HepG2 (cell line): ENCODE measurements around the gene IL3RA. TPM values are rescaled to one million over a fixed set of nuclear protein-coding genes. Genes with fewer than 3 reads are reported as not detected.

ENCODE experiments used
- ATAC-seq: fragments of 200-7000 bp; cut with Tn5 transposase; 3 replicates; pipeline ENCODE4 v1.9.1; 2020; ENCODE audit warnings: mild to moderate bottlenecking, moderate library complexity
- BruUV-seq: library from RNA; stranded (reverse); fragments of 400-500 nt; replicated peaks from 2 replicates; lab custom pipeline; 2021; lab: Mats Ljungman, UMichigan
- CTCF ChIA-PET: fragments of 300-600 bp; formaldehyde crosslinking; extraction: SDS; loops from one replicate; lab custom pipeline; 2021; ENCODE audit warnings: low total read pairs, inconsistent platforms, low intra/inter-chr PET ratio; lab: Yijun Ruan, JAX
- POLR2A ChIA-PET: fragments of 350-600 bp; sonication (Branson Sonifier 250); formaldehyde crosslinking; loops from one replicate; lab custom pipeline; 2020; ENCODE audit warnings: antibody characterized with exemption, inconsistent platforms; lab: Yijun Ruan, JAX
- DNase-seq: peaks from one replicate; pipeline ENCODE4 v3.0.0-alpha.2; 2015; ENCODE audit warnings: low spot score
- FAIRE-seq: peaks from 3 replicates; lab custom pipeline; 2011; peaks lifted over from hg19 to GRCh38; lab: Jason Lieb, UNC
- H2AFZ ChIP-seq: one replicate; pipeline ENCODE4 v1.6.1; 2011; ENCODE audit warnings: low read length, inconsistent platforms
- H3K27ac ChIP-seq: fragments of 300-600 bp; 3 replicates; pipeline ENCODE4 v1.8.0; 2011; ENCODE audit warnings: mixed run types, mild to moderate bottlenecking, mixed read lengths, low read length, inconsistent platforms; ENCODE audit not compliant: insufficient read depth; ENCODE audit errors: extremely low read length
- H3K27me3 ChIP-seq, 2 experiments: fragments of 200-600 bp in 1 of 2; 2 replicates in 1 of 2; 3 replicates in 1 of 2; pipeline versions ENCODE4 v1.6.0 to v1.8.0; 2011; ENCODE audit warnings: low read length in 2 of 2, mild to moderate bottlenecking in 2 of 2, moderate library complexity in 2 of 2, inconsistent platforms in 1 of 2; ENCODE audit not compliant: insufficient read depth in 2 of 2, control insufficient read depth in 1 of 2
- H3K36me3 ChIP-seq, 2 experiments: fragments of 200-600 bp in 1 of 2; replicated peaks in 1 of 2; 2 replicates in 1 of 2; 3 replicates in 1 of 2; pipeline versions ENCODE4 v1.5.1 to v1.8.0; 2011; ENCODE audit warnings: low read length in 2 of 2, inconsistent platforms in 1 of 2; ENCODE audit not compliant: insufficient read depth in 2 of 2, control insufficient read depth in 1 of 2
- H3K4me1 ChIP-seq: 2 replicates; pipeline ENCODE4 v1.5.1; 2012; ENCODE audit warnings: low read length, inconsistent platforms; ENCODE audit not compliant: insufficient read depth
- H3K4me2 ChIP-seq: 2 replicates; pipeline ENCODE4 v1.6.0; 2011; ENCODE audit warnings: low read depth, low read length, inconsistent platforms
- H3K4me3 ChIP-seq, 3 experiments: fragments of 200-600 bp in 1 of 3; sonication (generic), shearing (Covaris generic) in 1 of 3; replicated peaks in 1 of 3; 2 replicates each; pipeline ENCODE4 v1.5.1; 2011 to 2016; ENCODE audit warnings: low read length in 3 of 3, inconsistent platforms in 2 of 3, low read depth in 2 of 3, mild to moderate bottlenecking in 2 of 3, control low read depth in 1 of 3, mixed read lengths in 1 of 3; ENCODE audit not compliant: insufficient read depth in 1 of 3
- H3K79me2 ChIP-seq: one replicate; pipeline ENCODE4 v1.6.1; 2011; ENCODE audit warnings: low read length, inconsistent platforms; ENCODE audit not compliant: insufficient read depth
- H3K9ac ChIP-seq: 2 replicates; pipeline ENCODE4 v1.6.0; 2011; ENCODE audit warnings: mild to moderate bottlenecking, low read depth, low read length, inconsistent platforms; ENCODE audit not compliant: insufficient read depth
- H3K9me3 ChIP-seq: 2 replicates; pipeline ENCODE4 v1.5.1; 2012; ENCODE audit warnings: mild to moderate bottlenecking, low read length
- H4K20me1 ChIP-seq: 2 replicates; pipeline ENCODE4 v1.6.0; 2011; ENCODE audit warnings: inconsistent platforms, mild to moderate bottlenecking, low read length, moderate library complexity; ENCODE audit not compliant: insufficient read depth
- PCBP1 ChIP-seq: fragments of 200-400 bp; formaldehyde crosslinking; IDR thresholded peaks from 2 replicates; pipeline ENCODE4 v1.6.1; 2017; ENCODE audit warnings: mild to moderate bottlenecking, low read depth, low read length, borderline replicate concordance
- PLRG1 ChIP-seq: fragments of 450-650 bp; conservative IDR thresholded peaks from 2 replicates; pipeline ENCODE4 v1.6.1; 2016
- SMAD3 ChIP-seq: sonication (generic); formaldehyde crosslinking; IDR thresholded peaks from 2 replicates; pipeline ENCODE4 v1.4.0; 2020; ENCODE audit warnings: missing genetic modification reagents
- SRSF4 ChIP-seq: fragments of 200-400 bp; formaldehyde crosslinking; IDR thresholded peaks from one replicate; pipeline ENCODE4 v1.6.1; 2018; ENCODE audit warnings: mild to moderate bottlenecking, low read depth, low read length, moderate library complexity; ENCODE audit not compliant: poor library complexity, severe bottlenecking
- ZNF224 ChIP-seq: sonication (generic); formaldehyde crosslinking; IDR thresholded peaks from 2 replicates; pipeline ENCODE4 v1.5.0; 2020; ENCODE audit warnings: mild to moderate bottlenecking, missing genetic modification reagents
- ZNF432 ChIP-seq: sonication (generic); formaldehyde crosslinking; IDR thresholded peaks from 2 replicates; pipeline ENCODE4 v1.5.0; 2020; ENCODE audit warnings: missing genetic modification reagents, mild to moderate bottlenecking, borderline replicate concordance
- ZNF501 ChIP-seq: sonication (generic); formaldehyde crosslinking; IDR thresholded peaks from 2 replicates; pipeline ENCODE4 v1.5.1; 2020; ENCODE audit warnings: mild to moderate bottlenecking, moderate library complexity, missing genetic modification reagents
- WGBS: methylation state at CpG from one replicate; pipeline ENCODE4 v1.1.6; 2017; ENCODE audit warnings: low lambda C conversion rate; 5-methylcytosine and 5-hydroxymethylcytosine counted together
- in situ Hi-C: cut with HindIII; loops from 2 replicates; pipeline ENCODE4 v1.10.0; 2017; ENCODE audit warnings: low pct_unique_long_range_greater_than_20kb; ENCODE audit not compliant: extremely low pct_ligation_motif_present
- intact Hi-C: fragments of 100-400 bp; cut with micrococcal nuclease; formaldehyde crosslinking; loops from one replicate; pipeline ENCODE4 v1.10.0; 2022; ENCODE audit not compliant: unreplicated experiment
- polyA plus RNA-seq, 8 experiments: library from polyadenylated mRNA; depleted of rRNA in 3 of 8; stranded (reverse) in 7 of 8; unstranded in 1 of 8; fragments of >200 nt; fragmentation: Illumina TruSeq in 4 of 8; extraction: Trizol in 4 of 8; gene quantifications; 2 replicates each; pipeline versions ENCODE4 v1.2.1 to v1.2.3, GENCODE V29; 2011 to 2016; ENCODE audit warnings: low read depth in 4 of 8, missing spikeins in 1 of 8, mixed read lengths in 1 of 8; ENCODE audit not compliant: insufficient read depth in 1 of 8
- total RNA-seq, 5 experiments: library from RNA; depleted of rRNA; stranded (reverse); fragments of >200 nt; fragmentation: Illumina TruSeq; extraction: Trizol; gene quantifications; 2 replicates each; pipeline ENCODE4 v1.2.3, GENCODE V29; 2016; ENCODE audit warnings: low read depth in 1 of 5
- TF ChIP-seq, protein P1 (sequence below): sonication (generic); formaldehyde crosslinking; IDR thresholded peaks from 2 replicates; pipeline ENCODE4 v1.9.0; 2021; ENCODE audit warnings: missing genetic modification reagents, mild to moderate bottlenecking, borderline replicate concordance
- TF ChIP-seq, protein P2 (sequence below): IDR thresholded peaks from 2 replicates; pipeline ENCODE4 v1.6.1; 2016; ENCODE audit warnings: missing compliant biosample characterization, missing genetic modification reagents, borderline replicate concordance
- TF ChIP-seq, protein P3 (sequence below): sonication (generic); formaldehyde crosslinking; IDR thresholded peaks from 2 replicates; pipeline ENCODE4 v1.8.0; 2022; ENCODE audit warnings: missing genetic modification reagents, mild to moderate bottlenecking, inconsistent platforms, borderline replicate concordance
- TF ChIP-seq, protein P4 (sequence below): sonication (generic); formaldehyde crosslinking; IDR thresholded peaks from 2 replicates; pipeline ENCODE4 v1.5.1; 2020; ENCODE audit warnings: missing genetic modification reagents, mild to moderate bottlenecking, borderline replicate concordance

The IL3RA gene
- total and polyA plus RNA-seq, 2 of the 13 experiments (the other 11 are each of a cell fraction or from before 2014, with no cell fraction given): not detected

DNA sequence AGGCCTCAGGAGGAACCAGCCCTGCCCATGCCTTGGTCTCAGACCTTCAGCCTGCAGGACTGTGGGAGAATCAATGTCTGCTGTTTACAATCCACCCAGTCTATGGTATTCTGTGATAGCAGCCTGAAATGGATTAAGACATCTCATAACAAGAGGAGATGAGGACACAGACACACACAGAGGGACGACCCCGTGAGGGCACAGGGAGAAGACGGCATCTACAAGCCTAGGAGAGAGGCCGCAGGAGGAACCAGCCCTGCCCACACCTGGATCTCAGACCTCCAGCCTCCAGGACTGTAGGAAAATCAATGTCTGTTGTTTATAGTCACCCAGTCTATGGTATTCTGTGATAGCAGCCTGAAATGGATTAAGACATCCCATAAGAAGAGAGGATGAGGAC, 52.1 kb downstream of the IL3RA start:
- WGBS: 93% methylated on average over 4 of the region's 4 CpGs
- in situ Hi-C loops: no loop called here
- peaks cover 65% of the 10 kb centered on the region for H4K20me1 ChIP-seq
- BruUV-seq: no TSS peak
- TF ChIP-seq SRSF4: no peak
- no peak for TF ChIP-seq PCBP1
- TF ChIP-seq, protein P1, sequence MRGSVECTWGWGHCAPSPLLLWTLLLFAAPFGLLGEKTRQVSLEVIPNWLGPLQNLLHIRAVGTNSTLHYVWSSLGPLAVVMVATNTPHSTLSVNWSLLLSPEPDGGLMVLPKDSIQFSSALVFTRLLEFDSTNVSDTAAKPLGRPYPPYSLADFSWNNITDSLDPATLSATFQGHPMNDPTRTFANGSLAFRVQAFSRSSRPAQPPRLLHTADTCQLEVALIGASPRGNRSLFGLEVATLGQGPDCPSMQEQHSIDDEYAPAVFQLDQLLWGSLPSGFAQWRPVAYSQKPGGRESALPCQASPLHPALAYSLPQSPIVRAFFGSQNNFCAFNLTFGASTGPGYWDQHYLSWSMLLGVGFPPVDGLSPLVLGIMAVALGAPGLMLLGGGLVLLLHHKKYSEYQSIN (CRISPR knock-in tag): no peak
- TF ChIP-seq, protein P2, sequence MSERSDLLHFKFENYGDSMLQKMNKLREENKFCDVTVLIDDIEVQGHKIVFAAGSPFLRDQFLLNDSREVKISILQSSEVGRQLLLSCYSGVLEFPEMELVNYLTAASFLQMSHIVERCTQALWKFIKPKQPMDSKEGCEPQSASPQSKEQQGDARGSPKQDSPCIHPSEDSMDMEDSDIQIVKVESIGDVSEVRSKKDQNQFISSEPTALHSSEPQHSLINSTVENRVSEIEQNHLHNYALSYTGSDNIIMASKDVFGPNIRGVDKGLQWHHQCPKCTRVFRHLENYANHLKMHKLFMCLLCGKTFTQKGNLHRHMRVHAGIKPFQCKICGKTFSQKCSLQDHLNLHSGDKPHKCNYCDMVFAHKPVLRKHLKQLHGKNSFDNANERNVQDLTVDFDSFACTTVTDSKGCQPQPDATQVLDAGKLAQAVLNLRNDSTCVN (CRISPR knock-in tag): no peak
- TF ChIP-seq PLRG1: no peak
- no peak for TF ChIP-seq SMAD3 (CRISPR knock-in tag)
- TF ChIP-seq, protein P3, sequence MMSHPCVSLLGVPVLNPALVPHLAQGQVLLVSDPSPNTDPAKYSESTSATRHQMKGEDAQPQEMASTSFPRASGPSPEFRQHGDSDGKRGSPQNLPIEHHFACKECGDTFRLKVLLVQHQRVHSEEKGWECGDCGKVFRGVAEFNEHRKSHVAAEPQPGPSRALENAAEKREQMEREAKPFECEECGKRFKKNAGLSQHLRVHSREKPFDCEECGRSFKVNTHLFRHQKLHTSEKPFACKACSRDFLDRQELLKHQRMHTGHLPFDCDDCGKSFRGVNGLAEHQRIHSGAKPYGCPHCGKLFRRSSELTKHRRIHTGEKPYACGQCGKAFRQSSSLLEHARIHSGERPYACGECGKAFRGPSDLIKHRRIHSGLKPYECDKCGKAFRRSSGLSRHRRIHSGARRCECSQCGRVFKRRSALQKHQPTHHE: no peak
- TF ChIP-seq ZNF501: no peak
- TF ChIP-seq ZNF432 (CRISPR knock-in tag): no peak
- TF ChIP-seq, protein P4, sequence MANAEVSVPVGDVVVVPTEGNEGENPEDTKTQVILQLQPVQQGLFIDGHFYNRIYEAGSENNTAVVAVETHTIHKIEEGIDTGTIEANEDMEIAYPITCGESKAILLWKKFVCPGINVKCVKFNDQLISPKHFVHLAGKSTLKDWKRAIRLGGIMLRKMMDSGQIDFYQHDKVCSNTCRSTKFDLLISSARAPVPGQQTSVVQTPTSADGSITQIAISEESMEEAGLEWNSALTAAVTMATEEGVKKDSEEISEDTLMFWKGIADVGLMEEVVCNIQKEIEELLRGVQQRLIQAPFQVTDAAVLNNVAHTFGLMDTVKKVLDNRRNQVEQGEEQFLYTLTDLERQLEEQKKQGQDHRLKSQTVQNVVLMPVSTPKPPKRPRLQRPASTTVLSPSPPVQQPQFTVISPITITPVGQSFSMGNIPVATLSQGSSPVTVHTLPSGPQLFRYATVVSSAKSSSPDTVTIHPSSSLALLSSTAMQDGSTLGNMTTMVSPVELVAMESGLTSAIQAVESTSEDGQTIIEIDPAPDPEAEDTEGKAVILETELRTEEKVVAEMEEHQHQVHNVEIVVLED: no peak
- no peak for TF ChIP-seq ZNF224 (CRISPR knock-in tag)
- TF ChIP-seq, all 625 proteins: peak for 0
- H3K9me3 ChIP-seq: no peaks in the 10 kb centered on the region
- no peak overlapping the region for H2AFZ ChIP-seq
- H3K4me2 ChIP-seq: no peak overlapping the region; the same call in 1 of the 2 replicates
- FAIRE-seq (no peak), DNase-seq (no peak), ATAC-seq (no peak)
- H3K4me1 ChIP-seq: peaks cover 39% of the 10 kb centered on the region
- H3K27ac ChIP-seq: no peak overlapping the region
- peaks cover 33 to 64% of the 10 kb centered on the region in 2 experiments for H3K36me3 ChIP-seq
- H3K9ac ChIP-seq: no peak overlapping the region
- intact Hi-C loops: no loop called here
- no peak overlapping the region for H3K4me3 ChIP-seq
- peaks cover 40% of the 10 kb centered on the region for H3K79me2 ChIP-seq
- H3K27me3 ChIP-seq: no peaks in the 10 kb centered on the region; a peak in 1 of 5 replicates
- ChIA-PET POLR2A (no interaction called here), CTCF (no interaction called here)
